Measurements from ENCODE around the gene IMMP2L.
"Not testable (repeated sequence)": the region's sequence is repeated elsewhere in the genome, so short reads cannot be mapped to it uniquely, and the experiment has no call there.

Gene IMMP2L

GRCh38 chr7:110962374-110962773 lies 599.9 kb downstream of the IMMP2L start:
- DNase-seq = no peak

- no peak for DNase-seq
These were observed 601.5 kb downstream of the IMMP2L start for GRCh38 chr7:110960811-110961210.

GRCh38 chr7:110948280-110948679 lies 614.0 kb downstream of the IMMP2L start:
- no peak for DNase-seq

DNA sequence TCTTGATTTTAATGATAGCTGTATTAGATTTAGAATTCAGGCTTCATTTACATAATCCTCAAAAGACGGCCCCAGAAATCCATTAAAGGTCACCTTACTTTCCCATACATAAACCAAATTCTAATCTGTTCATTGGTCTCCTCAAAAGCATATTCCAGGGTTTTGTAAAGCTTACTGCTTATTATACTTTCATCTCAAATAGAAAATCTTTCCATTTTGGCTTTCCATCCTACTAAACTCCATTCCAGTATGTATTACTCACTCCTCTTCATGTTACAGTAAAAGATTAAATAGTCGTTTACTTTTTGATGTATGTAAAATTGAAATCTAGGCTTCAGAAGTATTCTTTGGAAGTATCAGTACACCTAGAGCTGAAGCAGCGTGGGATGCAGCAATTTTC lies 614.9 kb downstream of the IMMP2L start:
- DNase-seq = no peak

DNA sequence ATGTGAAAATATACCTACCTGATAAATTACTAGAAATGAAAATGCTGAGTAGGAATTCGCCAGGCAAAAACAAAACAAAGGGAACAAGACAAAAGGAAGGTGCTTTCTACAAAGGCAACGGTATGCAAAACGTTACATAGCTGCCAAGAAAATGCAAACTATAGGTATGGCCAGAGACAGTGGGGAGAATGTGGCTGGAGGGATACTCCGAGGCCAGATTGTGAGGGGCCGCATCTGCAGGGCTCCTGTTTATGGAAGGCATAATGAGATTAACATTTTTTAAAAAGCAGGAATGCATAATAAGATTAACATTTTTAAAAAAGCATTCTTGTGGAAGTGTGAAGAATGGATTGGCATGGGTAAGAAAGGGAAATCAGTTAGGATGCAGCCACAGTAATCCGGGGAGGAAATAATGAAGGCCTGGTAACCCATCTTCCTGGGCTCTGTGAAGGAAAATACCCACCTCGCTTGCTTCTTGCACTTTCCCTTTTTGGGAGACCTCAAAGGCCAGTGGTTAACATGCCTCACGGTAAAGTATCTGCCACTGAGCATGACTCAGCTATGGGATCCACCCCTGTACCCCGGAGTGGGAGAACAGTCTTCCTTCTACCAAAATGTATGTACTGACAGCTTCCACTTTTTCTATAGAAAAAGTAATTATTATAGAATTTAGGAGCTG lies 617.2 kb downstream of the IMMP2L start:
- no peak for DNase-seq

GRCh38 chr7:110944448-110944847 lies 617.8 kb downstream of the IMMP2L start:
- DNase-seq = no peak

GRCh38 chr7:110943701-110944345 lies 618.5 kb downstream of the IMMP2L start:
- DNase-seq = no peak

- no peak for DNase-seq
These were observed 620.9 kb downstream of the IMMP2L start for GRCh38 chr7:110941385-110941784.

DNA sequence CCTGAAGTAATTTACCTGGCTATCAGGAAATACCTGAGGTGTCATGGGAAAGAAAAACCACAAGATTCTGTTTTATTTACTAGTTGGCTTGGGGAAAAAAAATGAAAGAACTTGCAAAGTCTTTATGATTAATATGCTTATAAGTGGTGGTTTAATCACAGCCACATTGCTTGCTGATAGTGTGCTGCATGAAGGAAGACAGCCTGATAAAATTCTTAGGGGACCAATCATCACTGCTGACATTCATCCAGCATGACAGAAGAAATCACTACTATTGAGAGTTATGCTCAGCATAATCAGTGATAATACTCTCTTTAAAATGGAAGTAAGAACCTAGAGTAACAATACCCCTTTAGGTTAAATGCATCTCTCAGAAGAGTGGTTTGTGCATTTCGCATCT lies 621.5 kb downstream of the IMMP2L start:
- DNase-seq = no peak

DNA sequence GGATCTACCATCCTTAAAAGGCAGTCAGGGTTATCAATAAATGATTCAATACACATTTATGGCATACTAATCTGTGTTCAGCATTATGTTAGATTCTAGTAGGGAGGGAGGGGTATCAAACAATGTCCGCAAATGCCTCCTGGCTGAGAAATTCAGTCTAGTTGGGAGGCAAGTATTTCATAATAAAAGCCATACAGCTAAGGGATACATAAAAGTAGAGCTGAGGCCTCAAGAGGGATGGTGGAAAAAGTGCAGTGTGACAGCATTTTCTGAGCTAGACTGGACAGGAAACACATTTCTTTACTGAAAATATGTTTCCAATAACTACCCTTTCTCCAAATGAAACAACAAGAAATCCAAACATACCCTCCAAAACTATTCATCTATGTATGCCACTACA lies 624.1 kb downstream of the IMMP2L start:
- no peak for DNase-seq

DNA sequence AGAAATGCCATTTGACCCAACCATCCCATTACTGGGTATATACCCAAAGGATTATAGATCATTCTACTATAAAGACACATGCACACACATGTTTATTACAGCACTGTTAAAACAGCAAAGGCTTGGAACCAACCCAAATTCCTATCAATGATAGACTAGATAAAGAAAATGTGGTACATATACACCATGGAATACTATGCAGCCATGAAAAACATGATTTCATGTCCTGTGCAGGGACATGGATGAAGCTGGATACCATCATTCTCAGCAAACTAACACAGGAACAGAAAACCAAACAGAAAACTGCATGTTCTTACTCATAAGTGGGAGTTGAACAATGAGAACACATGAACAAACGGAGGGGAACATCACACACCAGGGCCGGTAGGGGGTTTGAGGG lies 625.6 kb downstream of the IMMP2L start:
- DNase-seq = not testable (repeated sequence)

- no peak for DNase-seq
These were observed 632.6 kb downstream of the IMMP2L start for GRCh38 chr7:110929480-110930249.

DNA sequence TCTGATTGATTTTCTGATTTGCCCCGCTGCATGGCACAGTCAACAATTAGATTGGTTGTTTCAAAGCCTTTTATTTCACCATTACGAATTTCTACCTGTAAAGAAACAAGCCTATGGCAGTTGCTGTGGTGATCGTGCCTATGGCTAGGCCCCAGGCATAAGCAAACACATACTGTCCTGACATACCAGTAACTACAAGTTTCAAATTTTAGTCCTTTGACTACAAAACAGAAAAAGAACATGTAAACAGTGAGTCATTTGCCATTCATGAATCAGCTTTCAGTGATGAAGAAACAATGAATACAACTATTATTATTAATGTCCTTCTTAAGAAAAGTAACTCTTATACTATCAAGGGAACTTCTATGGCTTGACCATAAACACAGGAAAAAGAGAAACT lies 639.4 kb downstream of the IMMP2L start:
- no peak for DNase-seq

DNA sequence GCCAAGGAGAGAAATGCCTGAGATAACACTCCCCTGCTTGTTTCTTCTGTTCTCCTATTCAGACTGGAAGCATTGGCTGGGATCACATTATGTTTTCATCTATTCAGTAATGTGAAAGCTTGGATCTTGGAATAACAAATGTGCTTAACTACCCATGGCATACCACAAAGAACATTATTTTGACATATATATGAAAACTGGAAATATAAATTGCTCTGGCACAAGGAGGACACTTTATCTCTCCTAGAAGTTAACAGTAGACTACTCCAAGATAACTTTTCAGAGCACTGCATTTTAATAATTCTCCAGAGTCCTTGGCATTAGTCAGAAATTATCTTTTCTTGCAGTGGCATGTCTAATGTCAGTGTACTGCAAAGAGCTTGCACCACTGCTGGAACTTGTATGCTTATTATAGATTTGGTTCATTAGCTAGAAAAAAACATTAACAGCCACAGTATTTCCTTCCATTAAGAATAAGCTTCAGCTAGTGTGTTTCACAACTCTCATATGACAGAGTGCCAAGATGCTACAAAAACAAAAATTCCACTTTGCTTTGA lies 640.6 kb downstream of the IMMP2L start:
- no peak for DNase-seq

GRCh38 chr7:110918949-110919548 lies 643.2 kb downstream of the IMMP2L start:
- DNase-seq = no peak

DNA sequence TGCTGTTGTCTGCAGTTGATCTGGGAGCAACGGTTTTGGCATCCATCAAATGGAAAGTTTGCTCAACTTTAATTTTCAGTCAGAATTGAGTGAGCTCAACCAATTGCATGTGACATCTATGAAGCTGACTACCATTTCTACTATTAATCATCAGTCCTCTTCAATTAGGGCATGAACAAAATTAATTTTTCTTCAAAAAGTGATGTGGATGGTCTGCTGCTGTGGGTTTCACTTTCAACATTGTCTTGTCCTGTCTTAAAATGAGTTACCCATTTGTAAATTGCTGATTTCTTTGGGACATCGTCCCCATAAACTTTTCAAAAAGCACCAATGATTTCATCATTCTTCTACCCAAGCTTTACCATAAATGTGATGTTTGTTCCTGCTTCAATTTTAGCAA lies 648.0 kb downstream of the IMMP2L start:
- DNase-seq = no peak

- no peak for DNase-seq
These were observed 650.7 kb downstream of the IMMP2L start for GRCh38 chr7:110911632-110912031.

- DNase-seq = no peak
These were observed 653.2 kb downstream of the IMMP2L start for GRCh38 chr7:110909117-110909516.

- DNase-seq = no peak
These were observed 656.3 kb downstream of the IMMP2L start for GRCh38 chr7:110905773-110906566.

GRCh38 chr7:110898516-110898915 lies 663.8 kb downstream of the IMMP2L start:
- DNase-seq = no peak

DNA sequence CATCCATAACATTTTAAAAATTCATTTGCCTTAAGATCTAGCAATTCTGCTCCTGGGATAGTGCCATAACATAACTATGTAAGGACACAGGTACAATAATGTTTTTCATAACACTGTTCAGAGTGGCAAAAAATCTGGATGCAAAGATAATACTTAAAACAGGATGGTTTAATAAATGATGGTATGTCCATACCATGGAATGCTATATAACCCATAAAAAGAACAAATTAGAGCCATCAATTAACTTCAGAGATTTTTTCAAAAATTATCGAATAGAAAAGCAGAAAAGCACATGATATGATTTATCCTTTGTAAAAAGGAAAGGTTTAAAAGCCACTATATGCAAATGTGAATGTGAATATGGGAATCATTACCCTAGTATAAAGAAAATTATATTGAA lies 664.8 kb downstream of the IMMP2L start:
- no peak for DNase-seq

GRCh38 chr7:110894111-110894510 lies 668.2 kb downstream of the IMMP2L start:
- DNase-seq = no peak

DNA sequence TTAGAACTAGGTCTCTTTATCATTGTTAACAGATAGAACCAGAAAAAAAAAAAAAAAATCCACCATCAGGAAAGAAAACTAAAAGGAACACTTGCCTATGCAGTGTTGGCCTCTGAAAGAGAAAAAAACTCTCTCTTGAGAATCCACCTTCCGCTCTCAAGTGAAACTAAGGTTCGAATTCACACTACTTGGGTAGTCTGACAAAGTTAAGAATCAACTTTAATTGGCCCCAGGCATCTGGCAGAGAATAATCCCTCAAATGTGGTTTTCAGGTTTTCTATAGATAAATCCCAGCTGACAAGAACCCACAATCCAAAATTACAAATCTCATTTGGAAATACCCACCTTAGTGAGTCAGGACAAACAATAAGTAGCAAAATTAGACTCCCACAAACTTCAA lies 671.1 kb downstream of the IMMP2L start:
- DNase-seq = no peak
